Muscle layer of duodenum (tissue), 2 donors: ENCODE data around the gene RMI2.

Experiments used
- H3K27ac ChIP-seq: one replicate; pipeline ENCODE4 v1.7.0; 2013; ENCODE audit warnings: mild to moderate bottlenecking, low read length
- H3K27me3 ChIP-seq: one replicate; pipeline ENCODE4 v1.7.0; 2013; ENCODE audit warnings: low read depth, mild to moderate bottlenecking, control low read depth, low read length
- H3K36me3 ChIP-seq, 2 donors: one replicate each; pipeline ENCODE4 v1.7.0; 2013; ENCODE audit warnings: low read length in 2 of 2, control low read depth in 1 of 2, mild to moderate bottlenecking in 1 of 2; ENCODE audit not compliant: insufficient read depth in 2 of 2, control insufficient read depth in 1 of 2
- H3K4me1 ChIP-seq, 2 donors: one replicate each; pipeline ENCODE4 v1.7.0; 2013; ENCODE audit warnings: low read length in 2 of 2, mild to moderate bottlenecking in 2 of 2, control low read depth in 1 of 2, moderate library complexity in 1 of 2; ENCODE audit not compliant: insufficient read depth in 2 of 2, control insufficient read depth in 1 of 2
- H3K4me3 ChIP-seq, 2 donors: one replicate each; pipeline ENCODE4 v1.7.0; 2013; ENCODE audit warnings: low read length in 2 of 2, low read depth in 1 of 2, mild to moderate bottlenecking in 1 of 2
- H3K9me3 ChIP-seq, 2 donors: one replicate each; pipeline ENCODE4 v1.7.0; 2013; ENCODE audit warnings: low read length in 2 of 2, control low read depth in 1 of 2, mild to moderate bottlenecking in 1 of 2; ENCODE audit not compliant: control insufficient read depth in 1 of 2
- donor health status: healthy.

Gene RMI2

GRCh38 chr16:11301645-11302501 is 43.4 kb upstream of the RMI2 start:
- Histone ChIP-seq H3K27ac (no peak overlapping the region), H3K9me3 (no peaks in the 10 kb centered on the region), H3K4me1 (peaks cover 3 to 5% of the 10 kb centered on the region in 2 donors), H3K27me3 (no peaks in the 10 kb centered on the region), H3K36me3 (no peaks in the 10 kb centered on the region), H3K4me3 (no peak overlapping the region)

GRCh38 chr16:11302977-11303376 is 42.3 kb upstream of the RMI2 start:
- Histone ChIP-seq H3K4me3 (no peak overlapping the region), H3K27ac (no peak overlapping the region), H3K36me3 (no peaks in the 10 kb centered on the region), H3K9me3 (no peaks in the 10 kb centered on the region), H3K27me3 (no peaks in the 10 kb centered on the region), H3K4me1 (no peaks in the 10 kb centered on the region)

- Histone ChIP-seq H3K4me1 (no peaks in the 10 kb centered on the region), H3K9me3 (no peaks in the 10 kb centered on the region), H3K27me3 (no peaks in the 10 kb centered on the region), H3K27ac (no peak overlapping the region), H3K36me3 (no peaks in the 10 kb centered on the region), H3K4me3 (no peak overlapping the region)
These were observed 41.7 kb upstream of the RMI2 start for GRCh38 chr16:11303405-11304138.

DNA sequence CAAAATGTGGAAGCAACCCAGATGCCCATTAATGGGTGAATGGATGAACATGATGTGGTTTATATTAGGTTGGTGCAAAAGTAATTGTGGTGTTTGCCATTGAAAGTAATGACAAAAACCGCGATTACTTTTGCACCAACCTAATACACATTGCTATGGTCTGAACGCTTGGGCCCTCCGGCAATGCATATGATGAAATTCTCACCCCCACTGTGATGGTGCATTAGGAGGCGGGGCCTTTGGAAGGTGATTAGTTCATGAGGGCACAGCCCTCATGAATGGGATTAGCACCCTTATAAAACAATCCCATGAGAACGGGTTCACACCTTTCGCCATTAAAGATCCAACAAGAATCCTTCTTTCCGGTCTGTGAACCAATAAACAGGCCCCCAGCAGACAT is 38.9 kb upstream of the RMI2 start:
- Histone ChIP-seq H3K9me3 (no peaks in the 10 kb centered on the region), H3K4me3 (no peak overlapping the region), H3K4me1 (no peaks in the 10 kb centered on the region), H3K27me3 (no peaks in the 10 kb centered on the region), H3K36me3 (no peaks in the 10 kb centered on the region), H3K27ac (no peak overlapping the region)

- no peaks in the 10 kb centered on the region for H3K4me1 ChIP-seq
- no peak overlapping the region for H3K27ac ChIP-seq
These were observed 38.1 kb upstream of the RMI2 start for GRCh38 chr16:11306997-11307638.

DNA sequence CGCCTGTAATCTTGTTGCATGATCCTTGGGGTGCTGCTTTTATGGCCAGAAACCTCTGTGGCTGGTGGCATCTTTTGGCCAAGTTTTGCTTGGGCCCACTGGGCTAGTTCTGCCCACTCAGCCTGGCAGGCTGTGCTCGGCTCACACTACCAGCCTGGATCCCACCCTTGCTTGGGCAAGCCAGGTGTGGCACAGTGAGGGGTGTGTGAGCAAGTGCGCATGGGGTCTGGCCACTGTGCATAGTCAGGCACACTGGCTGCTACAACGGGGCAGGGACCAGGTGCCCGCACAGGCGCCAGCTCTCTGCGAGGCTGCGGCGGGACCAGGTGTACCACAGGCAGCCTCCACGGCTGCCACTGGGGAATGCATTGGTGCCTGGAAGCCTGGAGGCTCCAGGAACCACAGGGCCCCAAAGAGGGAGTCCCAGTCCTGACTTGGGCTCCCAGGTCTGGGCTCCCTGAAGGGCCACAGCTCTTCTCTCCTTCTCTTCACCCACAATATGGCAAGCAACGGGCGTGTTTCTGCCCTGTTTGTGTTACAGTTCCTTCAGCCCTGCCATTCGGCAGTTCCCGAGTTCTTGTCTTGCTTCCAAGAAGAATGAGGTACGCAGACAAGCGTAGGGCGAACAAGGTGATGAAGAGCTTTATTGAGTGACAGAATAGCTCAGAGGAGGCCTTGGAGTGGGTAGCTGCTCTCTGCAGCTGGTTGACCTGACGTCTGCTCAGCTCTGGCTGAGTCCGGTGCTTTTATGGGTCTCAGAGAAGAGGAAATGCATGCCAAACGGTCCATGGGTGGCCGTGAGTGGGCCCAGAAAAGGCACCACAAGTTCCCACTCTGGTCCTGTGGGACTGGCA is 37.4 kb upstream of the RMI2 start:
- no peaks in the 10 kb centered on the region for H3K4me1 ChIP-seq

More at GRCh38 chr16:11306997-11307638, 38.1 kb upstream of the RMI2 start:
- Histone ChIP-seq H3K27me3 (no peaks in the 10 kb centered on the region), H3K4me3 (no peak overlapping the region), H3K9me3 (no peaks in the 10 kb centered on the region), H3K36me3 (no peaks in the 10 kb centered on the region)

DNA sequence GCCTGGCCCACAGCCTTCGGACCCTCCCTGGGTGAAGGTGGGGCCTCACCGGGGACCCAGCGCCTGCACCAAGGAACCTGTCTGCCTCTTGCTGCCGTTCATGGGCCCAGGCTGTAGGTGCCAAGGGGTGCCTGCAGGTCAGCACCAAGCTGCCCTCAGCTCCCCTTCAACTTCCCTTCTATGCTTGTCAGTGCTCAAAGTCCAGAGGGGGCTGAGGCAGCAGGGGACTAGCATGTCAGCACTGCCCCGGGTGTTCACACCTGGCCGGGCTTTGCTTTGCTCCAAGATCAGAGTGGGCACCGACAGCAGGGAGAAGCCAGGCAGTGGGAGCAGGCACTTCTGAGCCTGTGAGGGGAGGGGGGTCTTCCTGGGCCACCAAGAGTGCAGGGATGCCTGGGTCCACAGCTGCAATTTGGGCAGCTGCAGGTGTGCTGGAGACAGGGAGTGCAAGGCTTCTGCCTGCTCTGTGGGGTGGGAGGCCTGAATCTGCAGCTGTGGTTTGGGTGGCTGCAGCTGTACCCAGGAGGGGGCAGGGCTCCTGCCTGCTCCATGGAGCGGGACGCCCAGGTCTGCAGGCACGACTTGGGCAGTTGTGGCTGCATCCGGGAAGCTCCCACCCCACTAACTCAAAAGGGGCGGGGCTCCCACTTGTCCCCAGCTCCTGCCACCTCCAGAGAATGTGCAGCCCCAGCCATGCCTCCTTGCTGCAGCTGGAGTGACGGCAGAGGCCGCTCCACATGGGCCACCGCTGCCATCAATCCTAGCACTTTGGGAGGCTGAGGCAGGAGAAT is 36.6 kb upstream of the RMI2 start:
- Histone ChIP-seq H3K4me1 (no peaks in the 10 kb centered on the region), H3K4me3 (no peak overlapping the region), H3K27ac (no peak overlapping the region), H3K36me3 (no peaks in the 10 kb centered on the region), H3K27me3 (no peaks in the 10 kb centered on the region), H3K9me3 (no peaks in the 10 kb centered on the region)

More for the DNA sequence above, 37.4 kb upstream of the RMI2 start:
- H3K36me3 ChIP-seq = no peaks in the 10 kb centered on the region
- H3K9me3 ChIP-seq = no peaks in the 10 kb centered on the region
- no peaks in the 10 kb centered on the region for H3K27me3 ChIP-seq
- H3K4me3 ChIP-seq = no peak overlapping the region
- H3K27ac ChIP-seq = no peak overlapping the region

GRCh38 chr16:11309895-11310633 is 35.2 kb upstream of the RMI2 start:
- Histone ChIP-seq H3K4me3 (no peak overlapping the region), H3K27me3 (no peaks in the 10 kb centered on the region), H3K9me3 (no peaks in the 10 kb centered on the region), H3K4me1 (no peaks in the 10 kb centered on the region), H3K27ac (no peak overlapping the region), H3K36me3 (no peaks in the 10 kb centered on the region)

GRCh38 chr16:11310634-11310977 is 34.7 kb upstream of the RMI2 start:
- Histone ChIP-seq H3K4me1 (no peaks in the 10 kb centered on the region), H3K27me3 (no peaks in the 10 kb centered on the region), H3K9me3 (no peaks in the 10 kb centered on the region), H3K36me3 (no peaks in the 10 kb centered on the region), H3K4me3 (no peak overlapping the region), H3K27ac (no peak overlapping the region)

DNA sequence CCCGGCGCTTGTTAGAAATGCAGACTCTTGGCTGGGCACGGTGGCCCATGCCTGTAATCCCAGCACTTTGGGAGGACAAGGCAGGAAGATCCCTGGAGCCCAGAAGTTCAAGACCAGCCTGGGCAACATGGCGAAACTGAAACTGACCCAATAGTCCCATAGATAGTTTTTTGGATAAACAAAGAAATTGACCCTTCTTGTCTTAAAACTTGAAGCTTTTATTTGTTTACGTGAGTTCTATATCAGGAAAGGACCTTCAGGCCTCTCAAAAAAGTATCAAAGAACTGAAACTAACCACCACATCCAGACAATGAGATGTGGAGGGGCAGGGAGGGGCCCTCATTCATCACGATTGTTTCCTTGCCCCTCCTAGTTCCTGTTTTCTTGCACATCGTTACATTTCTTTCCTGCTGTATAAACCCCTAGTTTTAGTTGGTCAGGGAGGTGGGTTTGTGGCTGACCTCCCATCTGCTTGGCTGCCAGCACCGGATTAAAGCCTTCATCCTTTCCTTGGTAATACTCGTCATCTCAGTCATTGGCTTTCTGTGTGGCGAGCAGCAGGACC is 34.2 kb upstream of the RMI2 start:
- Histone ChIP-seq H3K27ac (no peak overlapping the region), H3K4me3 (no peak overlapping the region), H3K36me3 (no peaks in the 10 kb centered on the region), H3K4me1 (no peaks in the 10 kb centered on the region), H3K9me3 (no peaks in the 10 kb centered on the region), H3K27me3 (no peaks in the 10 kb centered on the region)
